Measurements from ENCODE around the gene GPN2. TPM values are rescaled to one million over a fixed set of nuclear protein-coding genes. Genes with fewer than 3 reads are reported as not detected.
A peak's percentile ranks its signal among the peaks of the same experiment; 100 is the strongest.

The GPN2 gene
- polyA plus RNA-seq, 2 of the 4 experiments (the other 2 are of a cell fraction) = 16.9 to 18.1 TPM

DNA sequence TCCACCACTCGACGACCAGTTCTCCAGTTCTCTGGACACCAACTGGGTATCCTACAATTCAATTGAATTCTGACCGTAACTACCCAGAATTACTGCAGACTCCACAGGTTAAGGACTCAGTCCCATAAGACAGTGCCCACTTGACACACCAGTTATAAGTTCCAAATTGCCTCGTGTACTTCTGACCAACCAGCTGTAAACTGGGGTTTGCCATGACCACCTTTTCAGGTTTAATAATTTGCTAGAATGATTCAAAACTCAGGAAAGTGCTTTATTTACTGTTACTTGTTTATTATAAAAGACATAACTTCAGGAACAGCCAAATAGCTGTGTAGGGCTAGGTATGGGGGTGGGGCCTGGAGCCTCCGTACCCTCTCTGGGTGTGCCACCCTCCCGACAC lies 46.7 kb upstream of the GPN2 start (continued):
- TF ChIP-seq RARB (CRISPR knock-in tag; IDR thresholded peaks at IDR 0.05) (no peak), JUN (IDR thresholded peaks at IDR 0.05) (no peak), SMC3 (IDR thresholded peaks at IDR 0.05) (no peak), HOXA7 (CRISPR knock-in tag; IDR thresholded peaks at IDR 0.05) (no peak)

DNA sequence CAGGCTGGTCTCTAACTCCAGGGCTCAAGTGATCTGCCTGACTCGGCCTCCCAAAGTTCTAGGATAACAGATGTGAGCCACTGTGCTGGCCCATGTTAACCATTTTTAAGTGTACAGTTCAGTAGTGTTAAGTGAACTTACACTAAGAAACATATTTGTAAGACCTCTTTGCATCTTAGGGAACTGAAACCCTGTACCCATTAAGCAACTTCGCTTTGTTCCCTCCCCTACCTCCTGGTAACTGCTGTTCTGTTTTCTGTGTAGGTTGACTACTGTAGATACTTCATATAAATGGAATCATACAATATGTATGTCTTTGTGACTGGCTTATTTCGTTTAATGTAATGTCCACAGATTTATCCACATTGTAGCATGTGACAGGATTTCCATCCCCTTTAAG lies 42.4 kb upstream of the GPN2 start:
- ChIA-PET CTCF (interaction anchor here (0.7 kb wide), 1 partner anchor 9 kb away, joined by 3 read pairs; no protein-coding TSS in a partner anchor), POLR2A (no interaction called here)
- no peak for FAIRE-seq
- 90% methylated on average over 3 of the region's 3 CpGs for WGBS (ENCODE audit: missing lambda C conversion rate)
- no peak overlapping the region for H3K4me2 ChIP-seq
- no peak for DNase-seq (ENCODE audit: low read depth in 1 of 2, low spot score in 1 of 2)
- ATAC-seq = no peak
- H3K9me3 ChIP-seq = no peaks in the 10 kb centered on the region
- TF ChIP-seq FOSL2 (IDR thresholded peaks at IDR 0.05) (no peak), FOSL2 (CRISPR knock-in tag; IDR thresholded peaks at IDR 0.05) (no peak), ZC3H11A (IDR thresholded peaks at IDR 0.05) (no peak), ZFP36 (IDR thresholded peaks at IDR 0.05; ENCODE audit: borderline replicate concordance, partially characterized antibody) (no peak), MAFK (IDR thresholded peaks at IDR 0.05; ENCODE audit: partially characterized antibody) (no peak), RNF2 (IDR thresholded peaks at IDR 0.05; ENCODE audit: borderline replicate concordance, low read depth) (no peak), HDAC2 (IDR thresholded peaks at IDR 0.05) (no peak), KDM1A (IDR thresholded peaks at IDR 0.05; ENCODE audit: low read depth) (no peak), FOXS1 (CRISPR knock-in tag; IDR thresholded peaks at IDR 0.05) (no peak), SMC3 (IDR thresholded peaks at IDR 0.05) (no peak)
- TF ChIP-seq, protein P1, sequence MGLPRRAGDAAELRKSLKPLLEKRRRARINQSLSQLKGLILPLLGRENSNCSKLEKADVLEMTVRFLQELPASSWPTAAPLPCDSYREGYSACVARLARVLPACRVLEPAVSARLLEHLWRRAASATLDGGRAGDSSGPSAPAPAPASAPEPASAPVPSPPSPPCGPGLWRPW (IDR thresholded peaks at IDR 0.05) = no peak
- H3K27ac ChIP-seq = no peak overlapping the region
- no peaks in the 10 kb centered on the region for H3K4me1 ChIP-seq
- no peak overlapping the region for H3K4me3 ChIP-seq

DNA sequence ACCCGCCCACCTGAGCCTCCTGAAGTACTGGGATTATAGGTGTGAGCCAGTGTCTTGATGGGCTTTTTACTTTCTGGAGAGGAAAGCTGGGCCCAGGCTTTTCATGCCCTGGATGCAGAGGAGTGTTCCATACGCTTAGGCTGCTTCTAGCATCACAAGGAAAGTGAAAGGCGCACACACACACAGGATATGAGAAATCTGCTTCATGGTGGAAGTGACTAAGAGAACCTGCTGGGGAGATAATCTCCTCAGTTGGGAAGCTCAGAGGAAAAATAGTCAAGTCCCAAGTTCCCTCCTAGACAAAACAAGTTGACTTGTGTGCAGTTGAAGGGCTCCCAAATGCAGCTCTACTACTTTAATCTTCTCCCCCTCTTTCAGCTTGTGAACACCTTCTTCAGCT lies 33.6 kb upstream of the GPN2 start:
- DNase-seq (ENCODE audit: low read depth in 1 of 2, low spot score in 1 of 2) (no peak), ATAC-seq (no peak)
- peak overlapping the region; percentile 99 for H3K4me2 ChIP-seq

DNA sequence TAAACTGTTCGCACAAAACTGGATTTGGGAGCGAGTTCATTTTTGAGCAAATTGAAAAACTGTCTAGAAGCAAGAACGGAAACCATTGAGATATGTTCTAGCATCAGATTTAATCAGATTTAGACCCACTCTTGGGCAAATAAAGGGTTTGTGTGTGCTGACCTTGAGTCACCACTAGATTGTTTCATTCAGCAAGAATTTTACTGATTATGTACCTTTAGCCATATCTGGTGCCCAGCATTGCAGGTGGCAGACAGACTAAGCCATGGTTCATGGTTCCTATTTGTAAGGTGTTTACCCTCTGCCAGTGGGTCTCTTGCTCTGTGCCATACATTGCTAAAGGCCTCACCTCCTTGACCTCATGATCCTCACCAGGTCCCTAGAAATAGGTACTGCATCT lies 32.8 kb upstream of the GPN2 start:
- no peak for ATAC-seq
- Histone ChIP-seq H3K4me2 (peak overlapping the region; percentile 99), H3K4me3 (peak overlapping the region; percentile 98), H3K9me3 (no peaks in the 10 kb centered on the region), H3K4me1 (peaks cover 18% of the 10 kb centered on the region), H3K27ac (peak overlapping the region in 1 of 2 experiments; percentile 98; a peak in 3 of 6 replicates)
- no peak for DNase-seq (ENCODE audit: low read depth in 1 of 2, low spot score in 1 of 2)
- ChIA-PET CTCF (no interaction called here), POLR2A (no interaction called here)
- TF ChIP-seq HOXB13 (CRISPR knock-in tag; IDR thresholded peaks at IDR 0.05; ENCODE audit: low read depth) = no peak
- TF ChIP-seq, protein P2, sequence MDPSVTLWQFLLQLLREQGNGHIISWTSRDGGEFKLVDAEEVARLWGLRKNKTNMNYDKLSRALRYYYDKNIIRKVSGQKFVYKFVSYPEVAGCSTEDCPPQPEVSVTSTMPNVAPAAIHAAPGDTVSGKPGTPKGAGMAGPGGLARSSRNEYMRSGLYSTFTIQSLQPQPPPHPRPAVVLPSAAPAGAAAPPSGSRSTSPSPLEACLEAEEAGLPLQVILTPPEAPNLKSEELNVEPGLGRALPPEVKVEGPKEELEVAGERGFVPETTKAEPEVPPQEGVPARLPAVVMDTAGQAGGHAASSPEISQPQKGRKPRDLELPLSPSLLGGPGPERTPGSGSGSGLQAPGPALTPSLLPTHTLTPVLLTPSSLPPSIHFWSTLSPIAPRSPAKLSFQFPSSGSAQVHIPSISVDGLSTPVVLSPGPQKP (IDR thresholded peaks at IDR 0.05; ENCODE audit: low read depth, low read length) = no peak
- TF ChIP-seq TFCP2L1 (CRISPR knock-in tag; IDR thresholded peaks at IDR 0.05) = no peak
- TF ChIP-seq MAFK (IDR thresholded peaks at IDR 0.05; ENCODE audit: partially characterized antibody) = no peak
- TF ChIP-seq CEBPB (IDR thresholded peaks at IDR 0.05) = no peak
- TF ChIP-seq, protein P3, sequence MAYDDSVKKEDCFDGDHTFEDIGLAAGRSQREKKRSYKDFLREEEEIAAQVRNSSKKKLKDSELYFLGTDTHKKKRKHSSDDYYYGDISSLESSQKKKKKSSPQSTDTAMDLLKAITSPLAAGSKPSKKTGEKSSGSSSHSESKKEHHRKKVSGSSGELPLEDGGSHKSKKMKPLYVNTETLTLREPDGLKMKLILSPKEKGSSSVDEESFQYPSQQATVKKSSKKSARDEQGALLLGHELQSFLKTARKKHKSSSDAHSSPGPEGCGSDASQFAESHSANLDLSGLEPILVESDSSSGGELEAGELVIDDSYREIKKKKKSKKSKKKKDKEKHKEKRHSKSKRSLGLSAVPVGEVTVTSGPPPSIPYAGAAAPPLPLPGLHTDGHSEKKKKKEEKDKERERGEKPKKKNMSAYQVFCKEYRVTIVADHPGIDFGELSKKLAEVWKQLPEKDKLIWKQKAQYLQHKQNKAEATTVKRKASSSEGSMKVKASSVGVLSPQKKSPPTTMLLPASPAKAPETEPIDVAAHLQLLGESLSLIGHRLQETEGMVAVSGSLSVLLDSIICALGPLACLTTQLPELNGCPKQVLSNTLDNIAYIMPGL (CRISPR knock-in tag; IDR thresholded peaks at IDR 0.05; ENCODE audit: borderline replicate concordance) = no peak
- TF ChIP-seq HOXB5 (CRISPR knock-in tag; IDR thresholded peaks at IDR 0.05) = no peak
- 86% methylated on average over 3 of the region's 3 CpGs for WGBS (ENCODE audit: missing lambda C conversion rate)
- FAIRE-seq = no peak

More for the DNA sequence above, 33.6 kb upstream of the GPN2 start:
- CTCF ChIA-PET = interaction anchor here (0.8 kb wide), 1 partner anchor 8 kb away, joined by 3 read pairs; no protein-coding TSS in a partner anchor
- Histone ChIP-seq H3K4me3 (no peak overlapping the region), H3K27ac (no peak overlapping the region), H3K9me3 (no peaks in the 10 kb centered on the region), H3K4me1 (peaks cover 18% of the 10 kb centered on the region)
- 82% methylated on average over 3 of the region's 3 CpGs for WGBS (ENCODE audit: missing lambda C conversion rate)
- POLR2A ChIA-PET = interaction anchor here (0.6 kb wide), 1 partner anchor 12 kb away, joined by 3 read pairs; no protein-coding TSS in a partner anchor
- FAIRE-seq = no peak
- TF ChIP-seq SMC3 (IDR thresholded peaks at IDR 0.05) = no peak
